GM18508 (cell line): ENCODE measurements around the gene FTSJ3.
A peak's percentile ranks its signal among the peaks of the same experiment; 100 is the strongest.
"Not testable (repeated sequence)": the region's sequence is repeated elsewhere in the genome, so short reads cannot be mapped to it uniquely, and the experiment has no call there.

Experiments used
- ATAC-seq: cut with Tn5 transposase; IDR thresholded peaks from one replicate; pipeline ENCODE4 v1.9.1; 2021; ENCODE audit warnings: moderate number of reproducible peaks; ENCODE audit not compliant: insufficient read depth, unreplicated experiment

Gene FTSJ3

GRCh38 chr17:63796375-63796774, 31.1 kb downstream of the FTSJ3 start:
- ATAC-seq: not testable (repeated sequence)

- no peak for ATAC-seq
These were observed 35.3 kb downstream of the FTSJ3 start for GRCh38 chr17:63792055-63792729.

- no peak for ATAC-seq
These were observed 37.4 kb downstream of the FTSJ3 start for GRCh38 chr17:63790057-63790456.

- ATAC-seq: no peak
These were observed 40.3 kb downstream of the FTSJ3 start for GRCh38 chr17:63786971-63787711.

GRCh38 chr17:63786117-63786516, 41.3 kb downstream of the FTSJ3 start:
- no peak for ATAC-seq

GRCh38 chr17:63785556-63785955, 41.9 kb downstream of the FTSJ3 start:
- ATAC-seq: no peak

- ATAC-seq: no peak
These were observed 43.9 kb downstream of the FTSJ3 start for GRCh38 chr17:63783522-63783921.

GRCh38 chr17:63780928-63781327, 46.5 kb downstream of the FTSJ3 start:
- no peak for ATAC-seq

- no peak for ATAC-seq
These were observed 47.0 kb downstream of the FTSJ3 start for GRCh38 chr17:63780507-63780906.

- ATAC-seq: no peak
These were observed 52.0 kb downstream of the FTSJ3 start for GRCh38 chr17:63775420-63775819.

GRCh38 chr17:63774969-63775265, 52.5 kb downstream of the FTSJ3 start:
- ATAC-seq: no peak

- no peak for ATAC-seq
These were observed 53.1 kb downstream of the FTSJ3 start, which contains the start of gene DDX42 for GRCh38 chr17:63774141-63774968. DDX42 (plus strand) TSS chr17:63774170; CDS start chr17:63787050, 12,880 bp downstream.

- peak; percentile 84 for ATAC-seq
These were observed 54.0 kb downstream of the FTSJ3 start, which contains the start of gene CCDC47 for GRCh38 chr17:63773272-63774140. CCDC47 (minus strand) TSS chr17:63773597; CDS start chr17:63766175, 7,422 bp downstream.

GRCh38 chr17:63772801-63773271, 54.6 kb downstream of the FTSJ3 start:
- no peak for ATAC-seq
